Stimulated activated CD8-positive, alpha-beta memory T cell treated with anti-CD3 and anti-CD28 coated beads, Interleukin-4, amount 100 ng/mL, for 24 hours (primary cell): ENCODE measurements around the gene GOLPH3.
"Not testable (repeated sequence)": the region's sequence is repeated elsewhere in the genome, so short reads cannot be mapped to it uniquely, and the experiment has no call there.

Experiments
- DNase-seq: peaks from one replicate; pipeline ENCODE4 v3.0.0-alpha.2; 2020; ENCODE audit warnings: low read depth

Gene GOLPH3

GRCh38 chr5:32135086-32135485 is 39.0 kb downstream of the GOLPH3 start:
- no peak for DNase-seq

- no peak for DNase-seq
Measured at GRCh38 chr5:32132757-32133156, 41.4 kb downstream of the GOLPH3 start.

GRCh38 chr5:32131604-32132003 is 42.5 kb downstream of the GOLPH3 start:
- DNase-seq, result no peak

GRCh38 chr5:32130865-32131264 is 43.3 kb downstream of the GOLPH3 start:
- DNase-seq, result no peak

GRCh38 chr5:32129074-32129598 is 45.0 kb downstream of the GOLPH3 start:
- no peak for DNase-seq

GRCh38 chr5:32127711-32128110 is 46.4 kb downstream of the GOLPH3 start:
- DNase-seq, result no peak

GRCh38 chr5:32126691-32127090 is 47.4 kb downstream of the GOLPH3 start:
- no peak for DNase-seq

GRCh38 chr5:32123889-32124676 is 50.0 kb downstream of the GOLPH3 start:
- DNase-seq, result no peak

- DNase-seq, result no peak
Measured at GRCh38 chr5:32123058-32123805, 50.9 kb downstream of the GOLPH3 start.

- not testable (repeated sequence) for DNase-seq
Measured at GRCh38 chr5:32118922-32119321, 55.2 kb downstream of the GOLPH3 start.

- DNase-seq, result no peak
Measured at GRCh38 chr5:32116574-32117313, 57.4 kb downstream of the GOLPH3 start.

- no peak for DNase-seq
Measured at GRCh38 chr5:32115985-32116384, 58.1 kb downstream of the GOLPH3 start.

GRCh38 chr5:32110111-32110696 is 63.9 kb downstream of the GOLPH3 start:
- no peak for DNase-seq

- no peak for DNase-seq
Measured at GRCh38 chr5:32109236-32109635, 64.9 kb downstream of the GOLPH3 start.

GRCh38 chr5:32108167-32108566 is 66.0 kb downstream of the GOLPH3 start:
- DNase-seq, result no peak

- DNase-seq, result no peak
Measured at GRCh38 chr5:32107291-32107690, 66.8 kb downstream of the GOLPH3 start.

GRCh38 chr5:32103521-32103920 is 70.6 kb downstream of the GOLPH3 start:
- DNase-seq, result no peak

GRCh38 chr5:32102254-32102986 is 71.7 kb downstream of the GOLPH3 start:
- DNase-seq, result no peak

GRCh38 chr5:32100691-32101302 is 73.3 kb downstream of the GOLPH3 start:
- no peak for DNase-seq

- no peak for DNase-seq
Measured at GRCh38 chr5:32100230-32100629, 73.9 kb downstream of the GOLPH3 start.

- DNase-seq, result no peak
Measured at GRCh38 chr5:32099486-32100035, 74.6 kb downstream of the GOLPH3 start.
